Measurements from ENCODE around the gene ZFAND6. TPM values are rescaled to one million over a fixed set of nuclear protein-coding genes. Genes with fewer than 3 reads are reported as not detected.

ZFAND6 gene
- total and polyA plus RNA-seq, 4 experiments from 2014 or later, result 58.3 to 139 (median 82.5) TPM

GRCh38 chr15:80076321-80077318, 17.1 kb downstream of the ZFAND6 start:
- ChIA-PET CTCF (ENCODE audit: partially characterized antibody) (interaction anchor here (1.3 kb wide), 1 partner anchor 14 kb away, joined by 3 read pairs; no protein-coding TSS in a partner anchor), POLR2A (ENCODE audit: partially characterized antibody) (interaction anchor here (0.7 kb wide), 2 partner anchors 8 to 10 kb away, joined by 3 read pairs; no protein-coding TSS in a partner anchor)
- intact Hi-C loops (cut with micrococcal nuclease), result no loop called here
- Histone ChIP-seq H3K4me3 (ENCODE audit: low read length in 2 of 2) (no peak overlapping the region), H3K4me1 (ENCODE audit: insufficient read depth, low read length) (peaks cover 31% of the 10 kb centered on the region), H3K27ac (ENCODE audit: low read depth, low read length) (no peak overlapping the region), H3K9me3 (ENCODE audit: control insufficient read depth in 1 of 2, low read length in 2 of 2) (no peaks in the 10 kb centered on the region), H3K27me3 (ENCODE audit: insufficient read depth, low read length) (no peaks in the 10 kb centered on the region), H3K36me3 (ENCODE audit: insufficient read depth, low read length) (no peaks in the 10 kb centered on the region)
- DNase-seq, result no peak
- Mint-ChIP-seq H3K9me3 (no peaks in the 10 kb centered on the region), H3K27ac (peak overlapping the region in 2 of 7 donors; percentile 1 to 37), H3K36me3 (peaks cover 3 to 4% of the 10 kb centered on the region in 2 donors), H3K4me1 (peaks cover 35 to 64% (median 44%) of the 10 kb centered on the region in 4 donors), H3K4me3 (no peak overlapping the region), H3K27me3 (no peaks in the 10 kb centered on the region)

GRCh38 chr15:80081390-80081789, 21.9 kb downstream of the ZFAND6 start:
- CTCF ChIA-PET (ENCODE audit: partially characterized antibody), result interaction anchor here (1.3 to 1.7 kb wide), 2 partner anchors 9 to 13 kb away, joined by 4 read pairs; no protein-coding TSS in a partner anchor
- no peak for DNase-seq
- no peak overlapping the region for H3K4me3 Mint-ChIP-seq
- no peaks in the 10 kb centered on the region for H3K27me3 Mint-ChIP-seq
- no peaks in the 10 kb centered on the region for H3K9me3 ChIP-seq (ENCODE audit: control insufficient read depth in 1 of 2, low read length in 2 of 2)
- no peaks in the 10 kb centered on the region for H3K27me3 ChIP-seq (ENCODE audit: insufficient read depth, low read length)
- H3K4me3 ChIP-seq (ENCODE audit: low read length in 2 of 2), result no peak overlapping the region
- H3K4me1 ChIP-seq (ENCODE audit: insufficient read depth, low read length), result no peaks in the 10 kb centered on the region
- H3K27ac ChIP-seq (ENCODE audit: low read depth, low read length), result no peak overlapping the region
- H3K27ac Mint-ChIP-seq, result no peak overlapping the region
- POLR2A ChIA-PET (ENCODE audit: partially characterized antibody), result interaction anchor here (0.8 kb wide), 1 partner anchor 18 kb away, joined by 3 read pairs; no protein-coding TSS in a partner anchor
- H3K9me3 Mint-ChIP-seq, result no peaks in the 10 kb centered on the region
- H3K36me3 ChIP-seq (ENCODE audit: insufficient read depth, low read length), result no peaks in the 10 kb centered on the region
- intact Hi-C loops (cut with micrococcal nuclease), result no loop called here
- peaks cover 24 to 48% (median 30%) of the 10 kb centered on the region in 4 donors for H3K4me1 Mint-ChIP-seq
- peaks cover 0 to 4% of the 10 kb centered on the region in 2 donors for H3K36me3 Mint-ChIP-seq

- Histone ChIP-seq H3K4me3 (ENCODE audit: low read length in 2 of 2) (no peak overlapping the region), H3K9me3 (ENCODE audit: control insufficient read depth in 1 of 2, low read length in 2 of 2) (no peaks in the 10 kb centered on the region), H3K27ac (ENCODE audit: low read depth, low read length) (no peak overlapping the region), H3K27me3 (ENCODE audit: insufficient read depth, low read length) (no peaks in the 10 kb centered on the region), H3K4me1 (ENCODE audit: insufficient read depth, low read length) (peaks cover 4% of the 10 kb centered on the region), H3K36me3 (ENCODE audit: insufficient read depth, low read length) (no peaks in the 10 kb centered on the region)
- peaks cover 4 to 5% of the 10 kb centered on the region in 2 donors for H3K36me3 Mint-ChIP-seq
- ChIA-PET CTCF (ENCODE audit: partially characterized antibody) (no interaction called here), POLR2A (ENCODE audit: partially characterized antibody) (no interaction called here)
- DNase-seq, result no peak
- H3K27me3 Mint-ChIP-seq, result no peaks in the 10 kb centered on the region
- no peak overlapping the region for H3K27ac Mint-ChIP-seq
- no peak overlapping the region for H3K4me3 Mint-ChIP-seq
- intact Hi-C loops (cut with micrococcal nuclease), result no loop called here
- H3K4me1 Mint-ChIP-seq, result peaks cover 33 to 60% (median 44%) of the 10 kb centered on the region in 4 donors
- H3K9me3 Mint-ChIP-seq, result no peaks in the 10 kb centered on the region
Observed at GRCh38 chr15:80087104-80087503, 27.6 kb downstream of the ZFAND6 start.

GRCh38 chr15:80090041-80090440, 30.6 kb downstream of the ZFAND6 start:
- CTCF ChIA-PET (ENCODE audit: partially characterized antibody), result interaction anchor here (1.0 to 1.2 kb wide), 4 partner anchors 9 to 708 kb away, joined by 3 to 4 read pairs (median 3); no protein-coding TSS in a partner anchor
- H3K27me3 Mint-ChIP-seq, result no peaks in the 10 kb centered on the region
- no peaks in the 10 kb centered on the region for H3K9me3 Mint-ChIP-seq
- intact Hi-C loops (cut with micrococcal nuclease), result no loop called here
- Histone ChIP-seq H3K4me3 (ENCODE audit: low read length in 2 of 2) (no peak overlapping the region), H3K27me3 (ENCODE audit: insufficient read depth, low read length) (no peaks in the 10 kb centered on the region), H3K36me3 (ENCODE audit: insufficient read depth, low read length) (no peaks in the 10 kb centered on the region), H3K4me1 (ENCODE audit: insufficient read depth, low read length) (peaks cover 4% of the 10 kb centered on the region), H3K9me3 (ENCODE audit: control insufficient read depth in 1 of 2, low read length in 2 of 2) (no peaks in the 10 kb centered on the region), H3K27ac (ENCODE audit: low read depth, low read length) (no peak overlapping the region)
- peak overlapping the region in 1 of 8 donors; percentile 58 for H3K4me3 Mint-ChIP-seq
- peaks cover 30 to 55% (median 41%) of the 10 kb centered on the region in 4 donors for H3K4me1 Mint-ChIP-seq
- DNase-seq, result no peak
- POLR2A ChIA-PET (ENCODE audit: partially characterized antibody), result no interaction called here
- peaks cover 4 to 7% of the 10 kb centered on the region in 2 donors for H3K36me3 Mint-ChIP-seq
- H3K27ac Mint-ChIP-seq, result no peak overlapping the region

GRCh38 chr15:80090879-80091503, 31.5 kb downstream of the ZFAND6 start:
- H3K9me3 ChIP-seq (ENCODE audit: control insufficient read depth in 1 of 2, low read length in 2 of 2), result no peaks in the 10 kb centered on the region
- H3K36me3 ChIP-seq (ENCODE audit: insufficient read depth, low read length), result no peaks in the 10 kb centered on the region
- Mint-ChIP-seq H3K36me3 (peaks cover 4 to 7% of the 10 kb centered on the region in 2 donors), H3K9me3 (no peaks in the 10 kb centered on the region), H3K27ac (no peak overlapping the region), H3K4me1 (peaks cover 33 to 65% (median 48%) of the 10 kb centered on the region in 4 donors), H3K27me3 (no peaks in the 10 kb centered on the region), H3K4me3 (no peak overlapping the region)
- DNase-seq, result no peak
- H3K27ac ChIP-seq (ENCODE audit: low read depth, low read length), result no peak overlapping the region
- ChIA-PET POLR2A (ENCODE audit: partially characterized antibody) (no interaction called here), CTCF (ENCODE audit: partially characterized antibody) (interaction anchor here (1.2 kb wide), 2 partner anchors 14 to 15 kb away, joined by 3 to 4 read pairs; no protein-coding TSS in a partner anchor)
- peaks cover 4% of the 10 kb centered on the region for H3K4me1 ChIP-seq (ENCODE audit: insufficient read depth, low read length)
- no peak overlapping the region for H3K4me3 ChIP-seq (ENCODE audit: low read length in 2 of 2)
- H3K27me3 ChIP-seq (ENCODE audit: insufficient read depth, low read length), result no peaks in the 10 kb centered on the region
- intact Hi-C loops (cut with micrococcal nuclease), result no loop called here

GRCh38 chr15:80093854-80094418, 34.5 kb downstream of the ZFAND6 start:
- POLR2A ChIA-PET (ENCODE audit: partially characterized antibody), result no interaction called here
- CTCF ChIA-PET (ENCODE audit: partially characterized antibody), result interaction anchor here (0.9 to 1.9 kb wide), 2 partner anchors 13 to 23 kb away, joined by 3 to 4 read pairs; no protein-coding TSS in a partner anchor
- H3K4me1 Mint-ChIP-seq, result peaks cover 25 to 45% (median 34%) of the 10 kb centered on the region in 4 donors
- H3K9me3 ChIP-seq (ENCODE audit: control insufficient read depth in 1 of 2, low read length in 2 of 2), result no peaks in the 10 kb centered on the region
- H3K36me3 Mint-ChIP-seq, result peaks cover 4% of the 10 kb centered on the region in 2 donors
- H3K4me3 Mint-ChIP-seq, result no peak overlapping the region
- no peak overlapping the region for H3K27ac Mint-ChIP-seq
- peaks cover under 1% of the 10 kb centered on the region for H3K4me1 ChIP-seq (ENCODE audit: insufficient read depth, low read length)
- no peaks in the 10 kb centered on the region for H3K27me3 ChIP-seq (ENCODE audit: insufficient read depth, low read length)
- H3K27ac ChIP-seq (ENCODE audit: low read depth, low read length), result no peak overlapping the region
- DNase-seq, result no peak
- intact Hi-C loops (cut with micrococcal nuclease), result no loop called here
- no peak overlapping the region for H3K4me3 ChIP-seq (ENCODE audit: low read length in 2 of 2)
- H3K27me3 Mint-ChIP-seq, result no peaks in the 10 kb centered on the region
- H3K9me3 Mint-ChIP-seq, result no peaks in the 10 kb centered on the region
- no peaks in the 10 kb centered on the region for H3K36me3 ChIP-seq (ENCODE audit: insufficient read depth, low read length)

Data from CD4-positive, alpha-beta memory T cell (primary cell).